T-helper 1 cell treated with Interleukin-12 subunit alpha and Interleukin-12 subunit beta and Interleukin-4 antibody, amounts not matched to agents 30 ng/mL and 1 ng/mL, for 36 hours (primary cell): ENCODE data around the gene AVL9. TPM values are rescaled to one million over a fixed set of nuclear protein-coding genes. Genes with fewer than 3 reads are reported as not detected.
"Not testable (repeated sequence)": the region's sequence is repeated elsewhere in the genome, so short reads cannot be mapped to it uniquely, and the experiment has no call there.

Experiments
- intact Hi-C: fragments of 100-400 bp; cut with micrococcal nuclease; formaldehyde crosslinking; loops from one replicate; pipeline ENCODE4 v1.15.1; 2024
- total RNA-seq: library from RNA; stranded (reverse); gene quantifications from 2 replicates; pipeline ENCODE4 v1.2.3, GENCODE V29; 2022

Gene AVL9
- total RNA-seq, result 32.1 and 37.8 TPM in 2 replicates

- intact Hi-C loops, result loop anchor here (1.0 to 10.0 kb wide), 8 partner anchors 397 to 1991 kb away; partner anchors contain the start of genes BBS9, GARS1 and GGCT
Measured at GRCh38 chr7:32495298-32496051, at the start of gene AVL9. AVL9 (plus strand) TSS chr7:32495489; CDS start chr7:32495710, 221 bp downstream.

- intact Hi-C loops, result no loop called here
Measured at GRCh38 chr7:32447218-32447617, 48.1 kb upstream of the AVL9 start.

GRCh38 chr7:32453341-32454011 is 41.8 kb upstream of the AVL9 start:
- intact Hi-C loops, result no loop called here

GRCh38 chr7:32458025-32458424 is 37.3 kb upstream of the AVL9 start:
- intact Hi-C loops, result no loop called here

GRCh38 chr7:32459788-32460187 is 35.5 kb upstream of the AVL9 start:
- intact Hi-C loops, result no loop called here

GRCh38 chr7:32461484-32461883 is 33.8 kb upstream of the AVL9 start:
- intact Hi-C loops, result no loop called here

- intact Hi-C loops, result no loop called here
Measured at GRCh38 chr7:32462451-32462850, 32.8 kb upstream of the AVL9 start.

GRCh38 chr7:32462977-32463376 is 32.3 kb upstream of the AVL9 start:
- intact Hi-C loops, result no loop called here

- intact Hi-C loops, result not testable (repeated sequence)
Measured at GRCh38 chr7:32464641-32465416, 30.5 kb upstream of the AVL9 start.

- intact Hi-C loops, result not testable (repeated sequence)
Measured at GRCh38 chr7:32470004-32470403, 25.3 kb upstream of the AVL9 start.

GRCh38 chr7:32470871-32471270 is 24.4 kb upstream of the AVL9 start:
- intact Hi-C loops, result no loop called here

- intact Hi-C loops, result no loop called here
Measured at GRCh38 chr7:32472015-32472414, 23.3 kb upstream of the AVL9 start.

GRCh38 chr7:32474008-32474407 is 21.3 kb upstream of the AVL9 start:
- intact Hi-C loops, result no loop called here

- intact Hi-C loops, result no loop called here
Measured at GRCh38 chr7:32476816-32477648, 18.3 kb upstream of the AVL9 start.

- intact Hi-C loops, result no loop called here
Measured at GRCh38 chr7:32477649-32477980, 17.7 kb upstream of the AVL9 start.

- intact Hi-C loops, result loop anchor here (1.0 kb wide), 1 partner anchor 735 kb away; no protein-coding TSS in a partner anchor
Measured at GRCh38 chr7:32479574-32480200, 15.6 kb upstream of the AVL9 start.

- intact Hi-C loops, result no loop called here
Measured at GRCh38 chr7:32481176-32481575, 14.1 kb upstream of the AVL9 start.

GRCh38 chr7:32481921-32482320 is 13.4 kb upstream of the AVL9 start:
- intact Hi-C loops, result no loop called here

- intact Hi-C loops, result loop anchor here (1.0 to 10.0 kb wide), 11 partner anchors 65 to 1985 kb away; partner anchors contain the start of genes BBS9, GARS1 and GGCT
Measured at GRCh38 chr7:32489788-32490126, 5.5 kb upstream of the AVL9 start.

GRCh38 chr7:32490127-32490796 is 5.0 kb upstream of the AVL9 start, which contains the start of gene LSM5:
LSM5 (minus strand) TSS chr7:32490380; CDS start chr7:32490365, 15 bp downstream.
- intact Hi-C loops, result loop anchor here (1.0 to 10.0 kb wide), 11 partner anchors 65 to 1985 kb away; partner anchors contain the start of genes BBS9, GARS1 and GGCT
